Measurements from ENCODE around the gene DBNL. TPM values are rescaled to one million over a fixed set of nuclear protein-coding genes. Genes with fewer than 3 reads are reported as not detected.

The DBNL gene
- total RNA-seq, 1 donor from 2014 or later = 33.1 TPM

DNA sequence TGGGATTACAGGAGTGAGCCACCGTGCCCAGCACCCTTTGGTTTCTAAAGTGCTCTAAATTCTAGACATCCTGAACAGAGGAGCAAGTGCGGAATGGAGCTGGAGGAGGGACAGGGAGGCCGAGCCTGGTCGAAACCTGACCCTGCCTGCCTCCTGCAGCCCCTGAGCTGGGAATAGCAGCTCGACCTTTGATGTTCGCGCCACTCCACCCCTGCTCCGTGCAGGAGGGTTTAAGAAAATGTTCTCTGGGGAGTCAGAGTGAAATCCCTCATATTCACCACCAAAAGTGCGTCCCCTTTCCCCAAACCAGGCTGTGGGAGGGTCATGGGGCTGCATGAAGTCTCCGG, 19.0 kb downstream of the DBNL start:
- no peak for TF ChIP-seq CTCF (IDR thresholded peaks at IDR 0.05; ENCODE audit: borderline replicate concordance)
- intact Hi-C loops (cut with micrococcal nuclease) = no loop called here
- DNase-seq = no peak
- no peaks in the 10 kb centered on the region for H3K9me3 ChIP-seq (replicated peaks)
- H3K27ac ChIP-seq (replicated peaks) = peak overlapping the region; percentile 89
- peak overlapping the region; percentile 74 for H3K4me3 ChIP-seq
- H3K27me3 ChIP-seq (ENCODE audit: low read depth) = no peaks in the 10 kb centered on the region
- H3K4me1 ChIP-seq = peaks cover 91% of the 10 kb centered on the region
- H3K36me3 ChIP-seq = peaks cover 35% of the 10 kb centered on the region

- H3K27ac ChIP-seq (replicated peaks) = peak overlapping the region; percentile 89
- H3K36me3 ChIP-seq = peaks cover 29% of the 10 kb centered on the region
- H3K4me3 ChIP-seq = peak overlapping the region; percentile 74
- peaks cover 89% of the 10 kb centered on the region for H3K4me1 ChIP-seq
- no peaks in the 10 kb centered on the region for H3K27me3 ChIP-seq (ENCODE audit: low read depth)
- no peaks in the 10 kb centered on the region for H3K9me3 ChIP-seq (replicated peaks)
- peak; percentile 16 for DNase-seq
- intact Hi-C loops (cut with micrococcal nuclease) = no loop called here
- no peak for TF ChIP-seq CTCF (IDR thresholded peaks at IDR 0.05; ENCODE audit: borderline replicate concordance)
Observed at GRCh38 chr7:44063894-44064651, 19.6 kb downstream of the DBNL start.

GRCh38 chr7:44064791-44065430, 20.4 kb downstream of the DBNL start:
- Histone ChIP-seq H3K4me1 (peaks cover 81% of the 10 kb centered on the region), H3K27me3 (ENCODE audit: low read depth) (no peaks in the 10 kb centered on the region), H3K36me3 (peaks cover 21% of the 10 kb centered on the region), H3K27ac (replicated peaks) (peak overlapping the region; percentile 89), H3K4me3 (peak overlapping the region; percentile 74), H3K9me3 (replicated peaks) (no peaks in the 10 kb centered on the region)
- intact Hi-C loops (cut with micrococcal nuclease) = no loop called here
- no peak for DNase-seq
- TF ChIP-seq CTCF (IDR thresholded peaks at IDR 0.05; ENCODE audit: borderline replicate concordance) = no peak

DNA sequence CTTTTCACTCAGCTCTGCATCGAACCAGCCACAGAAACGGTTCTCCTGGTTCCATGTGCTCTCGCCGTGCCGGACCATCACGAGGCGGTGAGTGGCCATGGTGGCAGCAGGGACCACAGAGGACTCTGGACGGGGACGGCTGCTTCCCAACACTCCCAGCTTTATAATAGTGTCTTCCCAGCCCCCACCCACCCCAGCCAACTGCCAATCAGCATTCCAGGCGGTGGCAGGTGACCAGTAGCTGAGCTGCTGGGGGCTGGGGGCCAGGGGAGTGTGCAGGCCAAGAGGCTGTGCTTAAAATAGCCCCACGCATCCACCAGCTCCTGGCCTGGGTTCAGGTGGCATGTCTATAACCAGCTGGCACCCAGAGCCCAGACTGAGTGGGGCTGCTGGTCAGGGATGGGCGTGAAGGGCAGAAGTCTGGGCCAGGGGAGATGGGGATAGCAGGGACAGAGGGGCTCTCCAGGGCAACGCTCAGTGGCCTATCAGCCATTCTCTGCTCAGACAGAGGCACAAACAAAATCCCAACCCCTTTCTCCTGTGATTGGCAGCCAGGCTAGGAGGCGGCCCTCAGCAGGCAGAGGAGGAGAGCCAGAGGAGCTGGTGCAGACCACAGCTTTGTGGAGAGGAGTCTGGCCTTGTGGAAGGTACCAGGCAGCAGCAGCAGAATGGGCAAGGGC, 21.1 kb downstream of the DBNL start, which contains the start of gene PGAM2:
Gene PGAM2 (minus strand): TSS at position 137 of the 680 bp plus-strand sequence. CDS start 38 bp downstream, at position 99.
- peak within 1 kb of the TSS; percentile 74 for H3K4me3 ChIP-seq
- peak; percentile 87 for DNase-seq
- H3K9me3 ChIP-seq (replicated peaks) = no peaks in the 10 kb centered on the region
- H3K27me3 ChIP-seq (ENCODE audit: low read depth) = no peaks in the 10 kb centered on the region
- intact Hi-C loops (cut with micrococcal nuclease) = no loop called here
- peak within 1 kb of the TSS; percentile 89 for H3K27ac ChIP-seq (replicated peaks)
- peaks cover 74% of the 10 kb centered on the region for H3K4me1 ChIP-seq
- H3K36me3 ChIP-seq = peaks cover 15% of the 10 kb centered on the region
- TF ChIP-seq CTCF (IDR thresholded peaks at IDR 0.05; ENCODE audit: borderline replicate concordance) = no peak

- H3K27me3 ChIP-seq (ENCODE audit: low read depth) = no peaks in the 10 kb centered on the region
- no peak for TF ChIP-seq CTCF (IDR thresholded peaks at IDR 0.05; ENCODE audit: borderline replicate concordance)
- peak overlapping the region; percentile 74 for H3K4me3 ChIP-seq
- H3K27ac ChIP-seq (replicated peaks) = peak overlapping the region; percentile 89
- peaks cover 74% of the 10 kb centered on the region for H3K4me1 ChIP-seq
- H3K9me3 ChIP-seq (replicated peaks) = no peaks in the 10 kb centered on the region
- intact Hi-C loops (cut with micrococcal nuclease) = no loop called here
- H3K36me3 ChIP-seq = peaks cover 10% of the 10 kb centered on the region
- DNase-seq = no peak
Observed at GRCh38 chr7:44066111-44066460, 21.6 kb downstream of the DBNL start.
